LoVo (cell line): Measurements from ENCODE around the gene CYSRT1.

Source experiments
- DNase-seq: peaks from one replicate; pipeline ENCODE4 v3.0.0-alpha.2; 2016; ENCODE audit warnings: low spot score

The CYSRT1 gene

GRCh38 chr9:137271696-137272076 lies 46.7 kb downstream of the CYSRT1 start:
- no peak for DNase-seq

DNA sequence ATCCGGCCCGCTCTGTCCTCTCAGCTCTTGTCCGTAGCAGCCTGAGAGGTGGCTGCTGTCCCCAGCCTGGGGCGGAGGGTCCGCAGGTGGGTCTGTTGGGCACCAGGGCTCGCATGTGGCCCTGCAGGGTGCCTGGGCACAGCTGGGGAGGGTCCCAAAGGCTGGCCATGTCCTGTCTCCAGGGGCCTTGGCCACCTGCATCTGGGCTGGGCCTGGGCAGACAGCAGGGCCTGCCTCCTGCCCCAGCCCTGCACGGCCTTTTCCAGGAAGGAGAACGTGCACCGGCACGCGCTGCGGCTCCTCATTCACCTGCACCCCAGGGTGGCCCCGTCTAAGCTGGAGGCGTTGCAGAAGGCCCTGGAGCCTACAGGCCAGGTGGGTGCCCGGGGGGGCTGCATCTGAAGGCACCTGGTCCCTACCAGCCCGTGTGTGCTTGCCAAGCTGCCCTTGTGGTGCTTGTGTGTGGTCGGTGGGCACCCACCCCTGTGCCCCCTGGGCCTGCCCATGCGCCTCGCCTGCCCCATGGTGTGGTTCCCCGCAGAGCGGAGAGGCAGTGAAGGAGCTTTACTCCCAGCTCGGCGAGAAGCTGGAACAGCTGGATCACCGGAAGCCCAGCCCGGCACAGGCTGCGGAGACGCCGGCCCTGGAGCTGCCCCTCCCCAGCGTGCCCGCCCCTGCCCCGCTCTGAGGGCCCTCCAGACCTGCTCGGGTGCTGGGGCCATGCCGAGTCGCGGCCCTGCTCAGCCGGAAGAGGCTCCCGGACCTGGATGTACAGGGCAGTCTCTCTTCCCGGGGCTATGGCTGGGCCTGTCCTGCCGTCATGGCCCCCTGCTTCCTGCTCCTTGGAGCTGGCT lies 47.5 kb downstream of the CYSRT1 start:
- no peak for DNase-seq

DNA sequence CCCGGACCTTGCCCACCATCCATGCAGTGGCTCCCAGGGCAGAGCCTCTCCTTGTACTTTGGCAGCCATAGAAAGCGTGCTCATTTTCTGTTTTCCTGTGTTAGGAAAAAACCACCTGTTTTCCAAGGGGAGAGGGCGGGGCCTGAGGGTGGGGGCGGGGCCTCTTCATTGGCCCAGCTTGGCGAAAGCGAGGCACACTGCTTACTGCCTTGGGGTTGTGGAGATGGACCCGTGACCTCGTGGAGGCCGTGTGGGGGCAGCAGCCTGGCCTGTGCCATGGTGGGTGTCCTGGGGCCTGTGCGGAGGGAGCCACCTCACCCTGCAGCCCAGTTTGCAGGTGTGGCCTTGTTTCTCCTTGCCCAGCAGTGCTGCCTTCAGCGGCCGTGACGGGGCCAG lies 48.1 kb downstream of the CYSRT1 start:
- no peak for DNase-seq

GRCh38 chr9:137273611-137274320 lies 48.8 kb downstream of the CYSRT1 start:
- DNase-seq, result no peak

DNA sequence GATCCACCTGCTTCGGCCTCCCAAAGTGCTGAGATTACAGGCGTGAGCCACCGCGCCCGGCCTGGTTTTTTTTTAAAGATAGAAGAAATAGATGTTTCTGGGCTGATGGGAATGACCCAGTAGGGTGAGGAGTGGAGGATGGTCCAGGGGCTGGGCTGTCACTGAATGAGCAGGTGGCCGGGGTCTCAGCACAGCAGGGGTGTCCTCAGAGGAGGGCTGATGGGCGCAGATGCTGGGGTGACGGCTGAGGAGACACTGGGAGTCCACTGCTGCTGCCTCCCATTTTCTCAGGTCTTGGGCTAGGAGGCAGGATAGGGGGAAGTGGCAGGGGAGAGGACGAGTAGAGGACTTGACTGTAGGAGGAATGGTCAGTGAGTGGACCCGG lies 50.2 kb downstream of the CYSRT1 start:
- no peak for DNase-seq
